HepG2 (cell line): Measurements from ENCODE around the gene NAIF1. TPM values are rescaled to one million over a fixed set of nuclear protein-coding genes. Genes with fewer than 3 reads are reported as not detected.
A peak's percentile ranks its signal among the peaks of the same experiment; 100 is the strongest.

ENCODE experiments used
- AHDC1 ChIP-seq: sonication (generic); formaldehyde crosslinking; IDR thresholded peaks from 2 replicates; pipeline ENCODE4 v1.5.1; 2020; ENCODE audit warnings: mild to moderate bottlenecking, missing genetic modification reagents, borderline replicate concordance
- ARNT ChIP-seq: fragments of 450-650 bp; IDR thresholded peaks from 2 replicates; pipeline ENCODE4 v1.6.1; 2017
- CEBPB ChIP-seq: IDR thresholded peaks from 2 replicates; pipeline ENCODE4 v1.6.1; 2011; ENCODE audit warnings: low read depth, low read length, improper control_type of control experiment, borderline replicate concordance
- CERS6 ChIP-seq: sonication (generic); formaldehyde crosslinking; IDR thresholded peaks from 2 replicates; pipeline ENCODE4 v1.5.0; 2020; ENCODE audit warnings: missing genetic modification reagents
- GRHL1 ChIP-seq: sonication (generic); formaldehyde crosslinking; conservative IDR thresholded peaks from 2 replicates; pipeline ENCODE4 v1.8.0; 2022; ENCODE audit warnings: missing genetic modification reagents
- KDM6A ChIP-seq: IDR thresholded peaks from 2 replicates; pipeline ENCODE4 v1.6.1; 2016; ENCODE audit warnings: low read depth
- MEIS2 ChIP-seq: sonication (generic); formaldehyde crosslinking; IDR thresholded peaks from 2 replicates; pipeline ENCODE4 v1.9.0; 2021; ENCODE audit warnings: mild to moderate bottlenecking, missing genetic modification reagents
- MLXIP ChIP-seq: sonication (generic); formaldehyde crosslinking; IDR thresholded peaks from 2 replicates; pipeline ENCODE4 v1.9.0; 2021; ENCODE audit warnings: missing genetic modification reagents, borderline replicate concordance
- PAWR ChIP-seq: sonication (generic); formaldehyde crosslinking; IDR thresholded peaks from 2 replicates; pipeline ENCODE4 v1.4.0; 2020; ENCODE audit warnings: missing genetic modification reagents, mild to moderate bottlenecking, borderline replicate concordance
- RFXANK ChIP-seq: IDR thresholded peaks from 2 replicates; pipeline ENCODE4 v1.6.1; 2016
- SKI ChIP-seq: fragments of 450-650 bp; IDR thresholded peaks from one replicate; pipeline ENCODE4 v1.6.1; 2018; ENCODE audit warnings: mild to moderate bottlenecking; ENCODE audit not compliant: partially characterized antibody
- SNAI1 ChIP-seq: sonication (generic); formaldehyde crosslinking; IDR thresholded peaks from 2 replicates; pipeline ENCODE4 v1.5.0; 2020; ENCODE audit warnings: mild to moderate bottlenecking, missing genetic modification reagents, borderline replicate concordance
- TBX3 ChIP-seq: fragments of 450-650 bp; IDR thresholded peaks from 2 replicates; pipeline ENCODE4 v1.6.1; 2017; ENCODE audit warnings: antibody characterized with exemption, mild to moderate bottlenecking, inconsistent platforms, borderline replicate concordance
- ZMYM4 ChIP-seq: sonication (generic); formaldehyde crosslinking; IDR thresholded peaks from 2 replicates; pipeline ENCODE4 v1.8.1; 2023; ENCODE audit warnings: mild to moderate bottlenecking, missing genetic modification reagents
- ZNF672 ChIP-seq: sonication (generic); formaldehyde crosslinking; IDR thresholded peaks from 2 replicates; pipeline ENCODE4 v1.8.1; 2022; ENCODE audit warnings: missing genetic modification reagents
- ZNF703 ChIP-seq: sonication (generic); formaldehyde crosslinking; IDR thresholded peaks from 2 replicates; pipeline ENCODE4 v1.5.1; 2020; ENCODE audit warnings: missing genetic modification reagents, mild to moderate bottlenecking, moderate library complexity, borderline replicate concordance
- ZNF839 ChIP-seq: sonication (generic); formaldehyde crosslinking; IDR thresholded peaks from 2 replicates; pipeline ENCODE4 v1.4.0; 2020; ENCODE audit warnings: missing genetic modification reagents, mild to moderate bottlenecking, borderline replicate concordance
- polyA plus RNA-seq, 8 experiments: library from polyadenylated mRNA; depleted of rRNA in 3 of 8; stranded (reverse) in 7 of 8; unstranded in 1 of 8; fragments of >200 nt; fragmentation: Illumina TruSeq in 4 of 8; extraction: Trizol in 4 of 8; gene quantifications; 2 replicates each; pipeline versions ENCODE4 v1.2.1 to v1.2.3, GENCODE V29; 2011 to 2016; ENCODE audit warnings: low read depth in 4 of 8, missing spikeins in 1 of 8, mixed read lengths in 1 of 8; ENCODE audit not compliant: insufficient read depth in 1 of 8
- total RNA-seq, 5 experiments: library from RNA; depleted of rRNA; stranded (reverse); fragments of >200 nt; fragmentation: Illumina TruSeq; extraction: Trizol; gene quantifications; 2 replicates each; pipeline ENCODE4 v1.2.3, GENCODE V29; 2016; ENCODE audit warnings: low read depth in 1 of 5

NAIF1 gene
- total and polyA plus RNA-seq, 2 of the 13 experiments (the other 11 are each of a cell fraction or from before 2014, with no cell fraction given) = 6.0 to 6.9 TPM

GRCh38 chr9:128073253-128073886, 6.2 kb upstream of the NAIF1 start (continued):
- TF ChIP-seq MLXIP (no peak), ARNT (no peak), ZNF672 (CRISPR knock-in tag) (no peak), TBX3 (no peak), MEIS2 (CRISPR knock-in tag) (0 out of 2 replicates have a peak, but pooled peaks have one; percentile 24), RFXANK (CRISPR knock-in tag) (no peak), ZMYM4 (CRISPR knock-in tag) (no peak), ZNF703 (CRISPR knock-in tag) (no peak), CEBPB (peak; percentile 98), PAWR (no peak), ZNF839 (CRISPR knock-in tag) (no peak), SNAI1 (CRISPR knock-in tag) (no peak), CERS6 (CRISPR knock-in tag) (no peak), AHDC1 (CRISPR knock-in tag) (peak; percentile 40; the same call in 1 of the 2 replicates), SKI (peak; percentile 93), GRHL1 (CRISPR knock-in tag) (no peak), KDM6A (CRISPR knock-in tag) (peak; percentile 17; the same call in 1 of the 2 replicates)
